ENCODE results near the gene ARRB1.

The ARRB1 gene

DNA sequence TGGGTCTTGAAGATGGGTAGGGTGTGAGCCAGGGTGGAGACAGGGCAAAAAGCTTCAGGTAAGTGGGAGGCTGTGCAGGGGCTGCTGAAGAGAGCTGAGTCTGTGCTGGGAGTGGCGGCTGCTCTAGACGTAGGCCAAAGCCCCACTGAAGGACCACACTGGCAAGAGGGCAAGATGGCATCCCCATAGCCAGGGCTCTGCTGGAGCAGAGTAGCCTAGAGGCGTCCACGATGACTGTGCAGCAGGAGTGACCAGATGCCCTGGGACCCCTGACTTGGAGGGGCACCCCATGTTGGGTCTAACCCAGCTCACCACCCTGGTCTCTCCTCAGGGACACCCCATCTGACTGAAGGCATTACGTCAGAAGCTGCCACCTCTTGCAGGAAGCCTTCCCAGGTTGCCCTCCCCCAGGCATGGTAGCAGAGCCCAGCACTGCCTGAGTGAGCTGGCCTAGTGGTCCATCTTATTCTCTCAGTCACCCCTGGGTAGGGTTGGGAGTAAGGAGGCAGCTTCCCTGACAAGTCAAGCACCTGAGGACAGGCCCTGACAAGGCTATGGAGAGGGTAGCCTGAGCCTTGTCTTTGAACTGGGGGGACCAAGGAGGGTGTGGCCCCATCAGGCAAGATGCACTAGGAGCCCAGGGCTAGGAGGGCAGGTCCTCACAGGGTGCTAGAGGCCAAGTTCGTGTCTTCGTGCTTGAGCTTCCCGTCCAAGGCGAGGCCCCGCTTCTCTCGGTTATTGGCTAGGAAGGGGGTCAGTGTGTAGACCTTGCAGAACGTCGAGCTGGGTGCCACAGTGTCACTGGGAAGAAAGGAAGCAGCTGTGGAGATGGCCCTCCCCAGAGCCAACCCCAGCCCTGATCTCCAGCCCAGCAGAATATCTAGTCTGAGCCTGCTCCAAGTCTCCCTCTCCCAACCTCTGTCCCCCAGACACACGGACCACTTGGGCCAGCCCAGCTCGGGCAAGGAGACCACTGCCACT lies 77.8 kb downstream of the ARRB1 start:
- no peak for DNase-seq (ENCODE audit: low spot score)

GRCh38 chr11:75272821-75273301 lies 78.6 kb downstream of the ARRB1 start:
- no peak for DNase-seq (ENCODE audit: low spot score)

DNA sequence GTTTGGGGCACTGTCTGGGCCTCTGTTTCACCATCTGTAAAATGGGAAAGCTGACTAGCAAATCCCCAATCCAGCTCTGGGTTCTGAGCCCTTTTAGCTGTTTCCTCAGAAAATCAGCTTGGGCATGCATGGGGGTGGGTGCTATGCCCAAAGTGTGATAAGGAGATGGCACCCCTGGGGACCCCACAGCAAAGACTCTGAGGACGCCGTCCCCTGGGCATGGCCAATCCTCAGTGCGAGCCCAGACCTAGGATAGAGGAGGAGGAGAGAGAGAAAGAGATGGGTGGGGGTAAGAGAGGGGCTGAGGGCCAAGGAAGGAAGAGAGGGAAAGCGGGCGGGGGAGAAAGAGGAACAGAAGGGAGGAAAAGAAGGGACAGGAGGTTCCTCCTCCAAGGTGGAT lies 79.1 kb downstream of the ARRB1 start:
- DNase-seq (ENCODE audit: low spot score), result no peak

GRCh38 chr11:75271730-75272129 lies 79.7 kb downstream of the ARRB1 start:
- DNase-seq (ENCODE audit: low spot score), result no peak

DNA sequence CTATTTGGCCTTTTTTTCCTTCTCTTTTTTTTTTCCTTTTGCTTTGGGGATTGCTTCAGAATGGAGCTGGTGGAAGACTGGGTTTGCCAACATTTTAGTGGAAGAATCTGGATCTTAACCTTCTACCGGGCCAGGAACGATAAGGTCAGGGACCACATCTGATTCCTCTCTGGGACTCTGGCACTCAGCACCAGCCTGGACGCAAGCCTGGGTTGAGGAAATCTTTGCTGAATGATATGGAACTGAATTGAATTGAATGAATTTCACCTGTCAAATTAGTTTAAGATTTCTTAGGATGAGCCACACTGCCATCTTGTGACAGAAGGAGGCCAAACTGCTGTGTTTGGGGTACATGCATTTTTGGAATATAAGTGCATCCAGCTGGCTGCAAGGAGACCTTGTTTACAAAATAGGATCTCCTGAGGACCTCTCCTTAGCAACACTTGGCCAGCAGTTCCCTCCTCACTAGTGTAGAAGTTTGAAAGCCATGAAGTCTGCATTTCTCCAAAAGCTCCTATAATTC lies 80.5 kb downstream of the ARRB1 start:
- no peak for DNase-seq (ENCODE audit: low spot score)

DNA sequence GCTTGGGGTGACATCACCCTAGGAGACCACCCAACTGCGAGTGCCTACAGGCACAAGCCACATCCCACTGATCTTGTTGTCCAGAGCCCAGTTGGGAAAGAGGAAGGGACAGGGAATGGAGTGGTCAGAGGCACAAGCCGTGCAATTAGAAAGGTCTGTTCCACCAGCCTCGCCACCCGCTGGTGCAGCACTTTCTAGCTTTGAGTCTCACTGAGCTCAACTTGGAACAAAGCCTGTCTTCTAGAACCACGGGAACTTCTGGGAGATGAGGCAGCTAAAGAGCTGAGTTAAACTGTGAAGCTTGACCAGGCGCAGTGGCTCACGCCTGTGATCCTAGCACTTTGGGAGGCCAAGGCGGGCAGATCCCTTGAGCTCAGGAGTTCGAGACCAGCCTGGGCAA lies 81.6 kb downstream of the ARRB1 start:
- no peak for DNase-seq (ENCODE audit: low spot score)

DNA sequence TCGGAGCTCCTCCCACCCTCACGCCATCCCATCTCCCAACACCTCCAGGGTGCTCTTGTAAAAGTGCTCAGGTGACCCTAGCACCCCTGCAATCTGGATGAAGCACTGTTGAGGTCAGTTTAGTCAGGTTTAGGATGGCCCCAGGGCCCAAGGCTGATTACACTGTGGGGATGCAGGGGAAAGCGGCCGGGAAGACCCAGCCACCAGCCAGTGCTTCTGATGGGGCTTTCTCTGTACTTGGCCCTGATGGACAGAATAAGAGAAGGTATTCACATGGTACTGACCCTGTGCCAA lies 82.1 kb downstream of the ARRB1 start:
- DNase-seq (ENCODE audit: low spot score), result no peak

- DNase-seq (ENCODE audit: low spot score), result no peak
These were observed 82.7 kb downstream of the ARRB1 start for GRCh38 chr11:75268626-75269366.

GRCh38 chr11:75267171-75267970 lies 84.1 kb downstream of the ARRB1 start:
- no peak for DNase-seq (ENCODE audit: low spot score)

GRCh38 chr11:75265851-75266531 lies 85.5 kb downstream of the ARRB1 start:
- DNase-seq (ENCODE audit: low spot score), result no peak

- no peak for DNase-seq (ENCODE audit: low spot score)
These were observed 86.5 kb downstream of the ARRB1 start for GRCh38 chr11:75264971-75265370.

- DNase-seq (ENCODE audit: low spot score), result no peak
These were observed 87.1 kb downstream of the ARRB1 start for GRCh38 chr11:75264356-75264755.

DNA sequence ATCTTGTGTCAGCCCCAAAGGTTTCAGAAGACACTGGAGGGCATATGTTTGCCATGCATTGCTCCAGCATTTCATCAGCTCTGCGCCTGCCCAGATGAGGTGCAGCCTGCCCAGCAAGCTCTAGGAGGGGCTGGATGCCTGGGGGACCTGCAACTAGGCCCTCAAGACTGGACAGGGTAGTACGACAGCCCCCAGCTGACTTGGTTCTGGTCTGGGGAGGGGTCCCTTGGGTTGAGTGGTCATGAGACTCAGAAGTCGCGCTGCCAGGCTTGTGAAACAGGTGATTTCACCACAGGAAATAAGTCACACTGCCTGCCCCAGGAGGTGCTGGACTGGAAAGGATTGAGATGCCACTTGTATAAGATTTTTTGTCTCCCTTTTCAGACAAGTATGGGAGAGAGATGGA lies 87.5 kb downstream of the ARRB1 start:
- no peak for DNase-seq (ENCODE audit: low spot score)

- DNase-seq (ENCODE audit: low spot score), result no peak
These were observed 88.3 kb downstream of the ARRB1 start for GRCh38 chr11:75262961-75263852.

- DNase-seq (ENCODE audit: low spot score), result no peak
These were observed 89.0 kb downstream of the ARRB1 start for GRCh38 chr11:75262436-75262835.

GRCh38 chr11:75261902-75262361 lies 89.5 kb downstream of the ARRB1 start:
- DNase-seq (ENCODE audit: low spot score), result no peak

DNA sequence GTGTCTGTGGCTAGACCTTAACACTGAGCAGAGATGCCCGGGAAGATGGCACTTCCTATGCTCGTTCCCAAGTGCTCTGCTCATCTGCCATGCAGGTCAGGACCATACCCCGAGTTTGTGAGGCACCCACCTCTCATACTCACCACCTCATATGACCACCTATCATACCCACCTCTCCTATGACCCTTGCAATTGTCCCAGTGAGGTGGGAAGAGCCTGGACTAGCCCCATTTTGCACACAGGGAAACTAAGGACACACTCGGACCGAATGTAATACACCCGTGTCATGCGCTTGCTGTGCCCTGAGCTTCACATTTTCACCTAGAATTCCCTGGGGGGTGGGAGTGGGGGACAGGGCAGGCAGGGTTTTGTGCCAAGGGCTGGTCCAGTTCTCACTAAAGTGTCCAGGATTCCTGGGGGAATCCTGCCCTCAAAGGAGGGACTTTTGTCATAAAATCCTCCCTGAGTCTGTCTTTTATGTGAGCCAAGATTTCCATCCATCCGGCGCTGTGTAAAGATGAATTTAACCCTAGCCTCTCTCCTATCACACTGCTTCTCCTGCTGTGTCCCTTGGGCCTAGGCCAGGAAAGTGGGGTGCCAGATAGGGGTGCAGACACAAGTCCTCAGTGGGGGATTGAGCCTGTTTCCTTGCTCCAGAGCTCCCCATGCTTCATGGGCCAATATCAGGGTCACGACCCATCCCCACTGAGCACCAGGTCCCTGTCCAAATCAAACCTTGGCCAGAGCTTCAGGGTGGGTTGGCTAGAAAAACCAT lies 90.9 kb downstream of the ARRB1 start:
- no peak for DNase-seq (ENCODE audit: low spot score)

- DNase-seq (ENCODE audit: low spot score), result no peak
These were observed 97.1 kb downstream of the ARRB1 start for GRCh38 chr11:75254326-75254725.

DNA sequence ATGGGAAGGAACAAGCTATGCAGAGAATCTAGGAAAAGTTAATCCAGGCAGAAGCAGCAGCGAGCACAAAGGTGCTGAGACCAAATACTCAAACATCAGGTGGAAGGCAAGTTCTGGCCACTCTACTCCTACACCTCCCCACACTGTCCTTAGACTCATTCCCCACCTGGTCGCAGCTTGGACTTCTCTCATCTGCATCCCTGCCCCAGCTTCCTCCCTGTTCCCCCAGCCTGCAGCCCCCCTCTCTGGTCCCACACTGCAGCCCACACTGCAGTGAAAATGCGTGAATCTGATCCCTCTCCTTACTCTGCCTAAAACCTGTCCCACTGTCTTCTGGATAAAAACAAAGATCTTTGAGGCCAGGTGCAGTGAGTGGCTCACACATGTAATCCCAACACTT lies 101.8 kb downstream of the ARRB1 start:
- no peak for DNase-seq (ENCODE audit: low spot score)

- no peak for DNase-seq (ENCODE audit: low spot score)
These were observed 102.6 kb downstream of the ARRB1 start for GRCh38 chr11:75248924-75249256.

Data from HuH-7.5 (cell line).